GM18867 (cell line): ENCODE data around the gene ENGASE.

ENCODE experiments used
- ATAC-seq: cut with Tn5 transposase; IDR thresholded peaks from one replicate; pipeline ENCODE4 v1.9.1; 2021; ENCODE audit warnings: mild to moderate bottlenecking, moderate library complexity; ENCODE audit not compliant: unreplicated experiment

Gene ENGASE

DNA sequence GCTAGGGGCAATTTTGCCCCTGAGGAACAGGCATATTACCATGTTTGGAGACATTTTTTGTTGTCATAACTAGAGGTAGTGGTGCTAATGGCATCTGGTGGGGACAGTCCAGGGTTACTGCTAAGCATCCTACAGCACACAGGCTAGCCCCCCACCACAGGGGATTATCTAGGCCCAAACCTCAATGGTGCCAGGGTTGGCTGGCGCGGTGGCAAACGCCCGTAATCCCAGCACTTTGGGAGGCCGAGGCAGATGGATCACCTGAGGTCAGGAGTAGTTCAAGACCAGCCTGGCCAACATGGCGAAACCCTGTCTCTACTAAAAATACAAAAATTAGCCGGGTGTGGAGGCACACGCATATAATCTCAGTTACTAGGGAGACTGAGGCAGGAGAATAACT lies 35.5 kb upstream of the ENGASE start:
- no peak for ATAC-seq

DNA sequence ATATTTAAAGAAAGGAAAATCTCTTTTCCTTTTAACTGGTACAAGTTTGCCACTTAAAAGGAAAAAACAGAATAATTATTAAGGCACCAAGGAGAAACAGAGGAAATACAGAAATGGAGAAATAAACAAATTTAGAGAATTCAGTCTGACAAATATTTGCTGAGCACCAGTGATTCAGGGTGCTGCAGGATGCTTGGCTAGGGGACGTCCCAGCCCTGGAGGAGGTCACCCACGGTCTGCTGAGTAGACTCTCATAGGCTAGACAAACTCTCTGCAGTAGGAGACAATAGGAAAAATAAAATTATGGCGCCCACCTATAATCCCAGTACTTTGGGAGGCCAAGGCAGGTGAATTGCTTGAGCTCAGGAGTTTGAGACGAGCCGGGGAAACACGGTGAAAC lies 34.7 kb upstream of the ENGASE start:
- no peak for ATAC-seq

DNA sequence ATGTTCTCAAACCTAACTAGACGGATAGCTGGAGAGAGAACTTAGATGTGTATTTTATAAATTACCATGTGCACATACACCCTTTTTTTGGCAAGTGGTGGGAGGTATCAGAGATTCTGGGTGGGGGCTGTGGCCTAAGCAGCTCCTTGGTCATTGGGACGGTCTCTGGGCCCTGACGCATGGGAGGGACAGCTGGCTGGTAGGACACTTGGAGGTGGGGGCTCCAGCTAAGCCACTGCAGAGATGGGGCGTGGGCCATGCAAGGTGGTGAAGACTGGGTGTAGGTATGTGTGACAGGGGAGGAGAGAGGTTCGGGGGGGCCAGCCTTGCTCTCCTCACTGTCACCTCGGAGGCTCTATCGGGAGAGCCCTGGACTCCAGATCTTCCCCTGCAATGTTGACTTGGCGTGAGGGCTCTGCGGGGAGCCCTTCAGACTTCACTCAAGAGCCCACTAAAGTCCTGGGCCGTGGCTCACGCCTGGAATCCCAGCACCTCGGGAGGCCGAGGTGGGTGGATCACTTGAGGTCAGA lies 33.5 kb upstream of the ENGASE start:
- no peak for ATAC-seq

DNA sequence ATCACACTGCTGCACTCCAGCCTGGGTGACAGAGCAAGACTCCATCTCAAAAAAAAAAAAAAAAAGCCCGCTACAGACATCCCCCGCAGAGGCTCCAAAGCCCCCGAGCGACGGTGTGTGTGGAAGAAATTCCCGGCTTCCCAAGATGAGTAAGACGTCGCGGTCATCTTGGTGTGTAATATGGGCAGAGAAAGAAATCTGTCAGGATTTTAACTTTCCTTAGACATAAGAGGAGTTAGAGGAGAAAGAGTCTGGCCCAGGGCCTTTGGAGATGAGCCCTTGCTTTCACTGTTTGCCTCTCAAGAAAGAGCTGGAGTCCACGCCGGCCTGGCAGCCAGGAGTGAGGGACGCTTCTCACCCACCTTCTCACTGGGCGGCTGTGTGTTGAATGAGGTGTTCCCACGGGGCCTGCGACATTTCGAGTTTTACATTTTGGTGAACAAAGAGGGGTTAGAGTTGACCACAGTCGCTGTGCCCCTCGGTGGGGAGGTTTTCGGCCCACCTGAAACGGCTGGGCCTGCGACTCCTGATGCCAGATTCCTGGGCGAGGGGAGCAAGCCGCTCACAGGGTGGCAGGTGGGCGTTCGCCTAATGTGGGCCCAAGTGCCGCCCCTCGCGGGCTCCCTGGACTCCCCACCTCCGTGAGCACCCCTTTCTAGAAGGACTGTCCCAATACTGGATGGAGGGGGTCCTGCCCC lies 32.8 kb upstream of the ENGASE start:
- ATAC-seq: no peak

DNA sequence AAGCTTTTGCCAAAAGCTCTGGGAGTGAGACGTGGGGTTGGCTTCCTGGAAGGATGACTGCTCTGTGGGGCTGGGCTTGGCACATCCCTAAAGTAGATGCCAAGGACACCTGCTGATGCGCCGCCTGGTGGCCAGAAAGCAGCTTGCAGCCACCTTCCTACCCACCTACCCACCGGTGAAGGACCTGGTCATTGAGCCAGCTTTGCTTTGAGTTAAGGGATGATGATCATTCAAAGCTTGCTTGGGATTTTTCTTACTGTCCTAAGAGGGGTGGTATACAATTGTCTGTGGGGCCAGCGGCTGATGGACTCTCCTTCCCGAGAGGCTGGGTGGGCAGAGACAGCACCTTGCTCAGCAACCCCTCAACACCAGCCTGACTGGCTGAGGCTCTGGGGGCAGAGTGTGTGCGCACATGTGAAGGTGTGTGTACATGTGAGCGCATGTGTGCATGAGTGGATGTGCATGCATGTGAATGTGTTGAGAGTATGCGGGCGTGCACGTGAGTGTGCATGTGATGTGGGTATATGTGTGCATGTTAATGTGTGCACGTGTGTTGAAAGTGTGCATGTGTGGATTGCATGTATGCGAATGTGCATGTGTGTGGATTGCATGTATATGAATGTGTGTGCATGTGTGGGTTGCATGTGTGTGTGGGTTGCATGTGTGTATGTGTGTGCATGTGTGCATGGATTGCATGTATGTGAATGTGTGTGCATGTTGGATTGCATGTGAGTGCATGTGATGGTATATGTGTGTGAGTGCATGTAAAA lies 32.0 kb upstream of the ENGASE start:
- no peak for ATAC-seq

DNA sequence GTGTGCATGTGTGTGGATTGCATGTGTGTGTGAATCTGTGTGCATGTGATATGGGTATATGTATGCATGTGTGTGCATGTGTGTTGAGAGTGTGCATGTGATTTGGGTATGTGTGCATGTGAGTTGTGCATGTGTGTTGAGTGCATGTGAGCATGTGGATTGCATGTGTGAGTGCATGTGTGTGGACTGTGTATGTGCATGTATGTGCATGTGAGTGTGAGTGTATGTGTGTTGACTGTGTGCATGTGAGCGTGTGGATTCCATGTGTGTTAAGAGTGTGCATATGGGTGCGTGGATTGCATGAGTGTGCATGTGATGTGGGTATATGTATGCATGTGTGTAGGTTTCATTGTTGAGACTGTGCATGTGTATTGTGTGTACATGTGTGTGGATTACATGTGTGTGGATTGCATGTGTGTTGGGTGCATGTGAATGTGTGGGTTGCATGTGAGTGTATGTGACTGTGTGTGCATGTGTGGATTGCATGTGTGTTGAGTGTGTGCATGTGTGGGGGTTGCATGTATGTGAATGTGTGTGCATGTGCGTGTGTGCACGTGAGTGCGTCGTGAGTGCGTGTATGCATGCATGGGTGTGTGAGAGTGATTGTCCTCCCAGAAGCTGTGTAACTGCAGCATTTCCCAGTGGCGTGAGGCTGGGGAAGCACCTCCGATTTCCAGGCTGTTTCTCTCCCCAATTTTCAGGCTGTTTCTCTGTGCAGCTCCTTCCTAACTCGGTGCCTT lies 31.3 kb upstream of the ENGASE start:
- ATAC-seq: no peak

DNA sequence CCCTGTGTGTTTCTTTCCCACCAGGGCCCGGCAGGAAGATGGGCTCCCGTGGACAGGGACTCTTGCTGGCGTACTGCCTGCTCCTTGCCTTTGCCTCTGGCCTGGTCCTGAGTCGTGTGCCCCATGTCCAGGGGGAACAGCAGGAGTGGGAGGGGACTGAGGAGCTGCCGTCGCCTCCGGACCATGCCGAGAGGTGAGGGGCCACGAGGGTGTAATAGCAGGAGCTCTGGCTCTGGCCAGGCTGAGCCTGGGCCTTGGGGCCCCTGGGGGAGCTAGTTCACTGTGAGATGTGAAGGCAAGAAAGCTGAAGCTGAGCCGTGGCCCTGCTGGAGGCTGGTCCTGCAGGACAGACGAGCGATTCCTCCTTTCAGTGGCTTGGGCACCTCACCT lies 30.7 kb upstream of the ENGASE start:
- no peak for ATAC-seq

DNA sequence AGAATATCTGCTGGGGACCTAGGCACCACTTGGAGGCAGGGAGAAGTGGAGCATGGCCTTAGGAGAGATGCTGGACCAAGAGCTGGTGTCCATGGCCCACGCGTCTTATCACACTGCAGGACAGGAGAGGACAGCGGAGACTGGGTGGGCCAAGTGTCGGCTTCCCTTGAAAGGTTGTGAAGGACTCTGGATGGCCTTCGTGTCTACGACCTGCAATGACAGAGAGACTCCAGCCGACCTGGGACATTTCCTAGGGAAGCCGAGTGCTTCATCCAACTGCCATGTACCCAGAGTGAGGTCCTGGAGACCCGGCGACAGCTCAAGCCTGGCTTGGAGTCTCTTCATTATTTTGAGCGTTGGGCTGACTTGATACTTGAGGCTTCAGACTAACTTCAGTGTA lies 30.2 kb upstream of the ENGASE start:
- no peak for ATAC-seq

DNA sequence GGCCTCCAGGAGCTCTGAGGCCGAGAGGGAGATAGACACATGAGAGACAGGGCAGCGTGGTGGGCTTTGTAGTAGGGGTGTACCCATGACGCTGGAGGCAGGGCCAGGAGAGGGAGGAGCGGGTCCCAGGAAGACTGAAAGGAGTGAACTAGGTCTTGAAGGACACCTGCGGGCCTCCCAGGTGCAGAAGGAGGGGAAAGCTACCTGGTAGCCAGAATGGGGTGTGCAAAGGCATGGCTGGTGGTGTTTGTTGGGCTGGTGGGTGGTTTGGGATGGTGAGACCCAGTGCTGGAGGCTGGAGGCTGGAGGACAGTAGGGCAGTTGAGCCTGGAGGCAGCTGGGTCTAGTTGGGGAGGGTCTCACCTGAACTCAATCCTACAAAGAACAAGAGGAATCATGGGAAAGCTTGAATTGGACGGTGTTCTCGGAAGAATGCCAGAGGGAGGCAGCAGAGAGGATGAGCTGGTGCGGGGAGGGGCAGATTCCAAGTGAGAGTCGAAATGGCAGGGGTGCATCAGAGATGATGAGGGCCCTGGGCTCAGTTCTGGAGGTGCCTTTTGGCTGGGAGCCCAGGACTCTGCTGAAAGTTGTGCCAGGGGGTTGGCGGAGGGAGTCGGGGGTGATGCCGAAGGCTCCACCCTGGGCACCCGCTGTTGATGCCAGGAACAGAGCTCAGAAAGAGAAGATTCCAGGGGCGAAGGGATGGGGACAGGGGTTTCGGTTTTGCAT lies 29.5 kb upstream of the ENGASE start:
- no peak for ATAC-seq

DNA sequence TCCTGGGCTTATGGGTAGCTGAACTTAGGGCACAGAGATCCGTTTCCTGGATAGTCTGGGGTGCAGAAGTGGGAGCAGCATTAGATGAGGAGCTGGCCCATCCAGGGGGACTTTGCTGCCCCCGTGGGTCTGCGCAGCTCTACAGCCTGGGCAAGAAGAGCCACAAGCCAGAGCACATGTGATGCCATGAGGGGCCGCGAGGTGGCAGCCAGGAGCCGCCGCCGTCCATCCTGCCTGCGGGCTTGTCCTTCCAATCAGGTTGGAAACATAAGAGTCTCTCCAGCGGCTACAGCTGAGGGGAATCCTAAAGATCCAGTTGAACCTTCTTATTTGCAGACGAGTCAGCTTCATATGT lies 28.8 kb upstream of the ENGASE start:
- no peak for ATAC-seq

DNA sequence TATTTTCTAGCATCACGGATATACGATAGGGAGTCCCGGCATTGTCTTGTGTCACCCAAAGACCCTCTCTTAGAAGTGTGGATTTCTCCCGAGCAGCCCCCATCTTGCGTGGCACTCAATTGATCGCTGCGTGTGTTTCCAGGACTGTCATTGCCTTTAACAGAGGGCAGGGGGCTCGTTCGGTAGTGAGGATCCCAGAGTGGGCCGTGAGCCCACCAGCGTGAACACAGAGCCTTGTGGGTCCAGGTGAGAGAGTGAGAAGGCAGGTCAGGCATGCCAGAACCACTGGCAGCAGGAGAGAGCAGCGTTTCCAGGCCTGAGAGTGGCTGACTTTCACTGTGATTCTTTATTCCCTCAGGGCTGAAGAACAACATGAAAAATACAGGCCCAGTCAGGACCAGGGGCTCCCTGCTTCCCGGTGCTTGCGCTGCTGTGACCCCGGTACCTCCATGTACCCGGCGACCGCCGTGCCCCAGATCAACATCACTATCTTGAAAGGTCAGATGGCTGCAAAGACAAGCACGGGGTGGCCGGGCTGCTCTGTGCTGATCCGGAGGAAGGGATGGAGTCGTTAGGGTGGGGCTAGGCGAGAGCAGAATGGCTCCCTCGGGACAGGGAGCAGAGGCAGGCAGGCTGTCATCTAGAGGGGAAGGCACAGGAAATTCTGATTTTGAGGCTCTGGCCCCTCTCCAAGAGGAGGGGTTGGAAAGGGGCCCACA lies 28.3 kb upstream of the ENGASE start:
- no peak for ATAC-seq

DNA sequence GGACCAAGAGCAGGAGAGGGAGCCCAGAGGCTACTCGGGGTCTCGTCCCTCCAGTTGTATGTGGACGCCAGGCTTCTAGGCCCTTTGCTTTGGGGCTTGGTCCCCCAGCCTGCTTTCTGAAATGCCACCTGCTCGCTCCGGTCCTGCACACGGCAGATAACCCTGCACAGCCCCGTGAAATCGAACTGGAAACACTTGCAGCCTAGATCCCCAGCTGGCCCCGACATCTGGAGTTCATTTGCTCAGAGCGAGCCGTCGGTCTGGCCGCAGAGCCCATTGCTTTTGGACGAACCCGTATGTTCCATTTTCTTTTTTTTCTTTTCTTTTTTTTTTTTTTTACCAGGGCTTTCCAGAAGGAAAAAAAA lies 27.7 kb upstream of the ENGASE start:
- ATAC-seq: no peak

DNA sequence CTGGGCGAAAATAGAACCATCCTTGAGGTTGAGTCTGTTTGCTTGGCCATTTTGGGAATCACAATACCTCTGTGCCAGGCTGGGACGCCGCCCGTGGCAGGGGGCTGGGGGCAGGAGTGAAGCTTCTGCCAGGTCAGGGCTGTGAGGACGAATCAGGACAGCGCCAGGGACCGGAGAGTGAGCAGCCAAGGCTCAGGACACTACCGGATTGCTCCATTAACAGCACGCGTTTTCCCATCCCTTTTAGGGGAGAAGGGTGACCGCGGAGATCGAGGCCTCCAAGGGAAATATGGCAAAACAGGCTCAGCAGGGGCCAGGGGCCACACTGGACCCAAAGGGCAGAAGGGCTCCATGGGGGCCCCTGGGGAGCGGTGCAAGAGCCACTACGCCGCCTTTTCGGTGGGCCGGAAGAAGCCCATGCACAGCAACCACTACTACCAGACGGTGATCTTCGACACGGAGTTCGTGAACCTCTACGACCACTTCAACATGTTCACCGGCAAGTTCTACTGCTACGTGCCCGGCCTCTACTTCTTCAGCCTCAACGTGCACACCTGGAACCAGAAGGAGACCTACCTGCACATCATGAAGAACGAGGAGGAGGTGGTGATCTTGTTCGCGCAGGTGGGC lies 27.2 kb upstream of the ENGASE start:
- no peak for ATAC-seq

DNA sequence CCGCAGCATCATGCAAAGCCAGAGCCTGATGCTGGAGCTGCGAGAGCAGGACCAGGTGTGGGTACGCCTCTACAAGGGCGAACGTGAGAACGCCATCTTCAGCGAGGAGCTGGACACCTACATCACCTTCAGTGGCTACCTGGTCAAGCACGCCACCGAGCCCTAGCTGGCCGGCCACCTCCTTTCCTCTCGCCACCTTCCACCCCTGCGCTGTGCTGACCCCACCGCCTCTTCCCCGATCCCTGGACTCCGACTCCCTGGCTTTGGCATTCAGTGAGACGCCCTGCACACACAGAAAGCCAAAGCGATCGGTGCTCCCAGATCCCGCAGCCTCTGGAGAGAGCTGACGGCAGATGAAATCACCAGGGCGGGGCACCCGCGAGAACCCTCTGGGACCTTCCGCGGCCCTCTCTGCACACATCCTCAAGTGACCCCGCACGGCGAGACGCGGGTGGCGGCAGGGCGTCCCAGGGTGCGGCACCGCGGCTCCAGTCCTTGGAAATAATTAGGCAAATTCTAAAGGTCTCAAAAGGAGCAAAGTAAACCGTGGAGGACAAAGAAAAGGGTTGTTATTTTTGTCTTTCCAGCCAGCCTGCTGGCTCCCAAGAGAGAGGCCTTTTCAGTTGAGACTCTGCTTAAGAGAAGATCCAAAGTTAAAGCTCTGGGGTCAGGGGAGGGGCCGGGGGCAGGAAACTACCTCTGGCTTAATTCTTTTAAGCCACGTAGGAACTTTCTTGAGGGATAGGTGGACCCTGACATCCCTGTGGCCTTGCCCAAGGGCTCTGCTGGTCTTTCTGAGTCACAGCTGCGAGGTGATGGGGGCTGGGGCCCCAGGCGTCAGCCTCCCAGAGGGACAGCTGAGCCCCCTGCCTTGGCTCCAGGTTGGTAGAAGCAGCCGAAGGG lies 26.4 kb upstream of the ENGASE start:
- no peak for ATAC-seq

DNA sequence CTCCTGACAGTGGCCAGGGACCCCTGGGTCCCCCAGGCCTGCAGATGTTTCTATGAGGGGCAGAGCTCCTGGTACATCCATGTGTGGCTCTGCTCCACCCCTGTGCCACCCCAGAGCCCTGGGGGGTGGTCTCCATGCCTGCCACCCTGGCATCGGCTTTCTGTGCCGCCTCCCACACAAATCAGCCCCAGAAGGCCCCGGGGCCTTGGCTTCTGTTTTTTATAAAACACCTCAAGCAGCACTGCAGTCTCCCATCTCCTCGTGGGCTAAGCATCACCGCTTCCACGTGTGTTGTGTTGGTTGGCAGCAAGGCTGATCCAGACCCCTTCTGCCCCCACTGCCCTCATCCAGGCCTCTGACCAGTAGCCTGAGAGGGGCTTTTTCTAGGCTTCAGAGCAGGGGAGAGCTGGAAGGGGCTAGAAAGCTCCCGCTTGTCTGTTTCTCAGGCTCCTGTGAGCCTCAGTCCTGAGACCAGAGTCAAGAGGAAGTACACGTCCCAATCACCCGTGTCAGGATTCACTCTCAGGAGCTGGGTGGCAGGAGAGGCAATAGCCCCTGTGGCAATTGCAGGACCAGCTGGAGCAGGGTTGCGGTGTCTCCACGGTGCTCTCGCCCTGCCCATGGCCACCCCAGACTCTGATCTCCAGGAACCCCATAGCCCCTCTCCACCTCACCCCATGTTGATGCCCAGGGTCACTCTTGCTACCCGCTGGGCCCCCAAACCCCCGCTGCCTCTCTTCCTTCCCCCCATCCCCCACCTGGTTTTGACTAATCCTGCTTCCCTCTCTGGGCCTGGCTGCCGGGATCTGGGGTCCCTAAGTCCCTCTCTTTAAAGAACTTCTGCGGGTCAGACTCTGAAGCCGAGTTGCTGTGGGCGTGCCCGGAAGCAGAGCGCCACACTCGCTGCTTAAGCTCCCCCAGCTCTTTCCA lies 25.5 kb upstream of the ENGASE start:
- ATAC-seq: no peak

DNA sequence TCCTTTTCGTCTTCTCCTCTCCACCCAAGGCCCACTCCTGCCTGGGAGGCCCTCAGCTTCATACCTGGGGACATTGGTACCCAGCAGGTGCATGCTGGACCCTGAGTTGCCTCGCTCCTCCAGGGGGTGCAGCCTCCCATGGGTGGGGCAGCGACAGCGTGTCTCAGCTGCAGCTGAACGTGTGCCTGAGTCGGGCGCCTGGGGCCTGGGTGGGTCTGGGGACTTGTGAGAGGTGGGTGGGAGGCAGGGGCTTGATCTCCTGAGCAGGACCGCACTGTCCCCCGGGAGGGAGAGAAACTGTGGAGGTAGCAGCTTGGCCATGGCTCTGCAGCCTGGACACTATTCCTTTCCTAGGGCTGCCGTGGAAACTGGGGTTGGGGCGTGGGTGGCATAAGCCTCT lies 24.8 kb upstream of the ENGASE start:
- ATAC-seq: no peak

DNA sequence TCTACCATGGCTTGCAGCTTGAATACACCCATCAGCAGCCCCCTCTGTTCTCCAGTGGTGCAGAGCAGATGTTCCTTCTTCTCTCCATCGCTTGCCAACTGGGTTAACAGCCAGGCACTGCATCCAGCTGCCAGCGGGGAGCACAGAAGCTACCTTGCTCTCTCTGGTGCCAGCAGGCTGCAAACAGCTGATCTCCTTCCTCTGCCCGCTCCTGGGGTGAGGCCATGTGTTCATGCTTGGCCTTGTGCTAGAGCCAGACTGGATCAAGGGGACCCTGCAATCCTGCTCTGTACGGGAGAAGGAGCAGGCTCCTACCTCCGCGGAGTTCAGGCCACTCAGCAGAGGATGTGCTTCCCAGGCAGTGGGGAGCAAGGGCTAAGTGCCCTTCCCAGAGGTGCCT lies 24.1 kb upstream of the ENGASE start:
- ATAC-seq: no peak

DNA sequence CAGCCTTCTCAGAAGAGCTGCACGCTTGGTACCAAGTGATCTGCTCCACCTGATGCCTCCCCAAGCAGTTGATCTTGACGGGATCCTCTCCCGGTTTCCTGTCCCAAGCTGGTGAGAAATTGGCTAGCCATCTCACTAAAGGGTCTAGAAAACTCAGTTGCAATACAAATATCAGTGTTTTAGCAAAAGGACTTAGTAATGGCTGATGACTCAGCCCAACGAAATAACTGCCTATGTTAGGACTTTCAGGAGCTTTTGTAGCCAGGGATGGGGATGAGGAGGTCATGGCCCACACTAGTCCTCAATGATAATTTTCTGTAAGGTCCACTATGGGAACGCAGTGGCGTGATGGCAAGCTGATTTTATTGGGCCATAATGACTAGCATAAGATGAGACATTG lies 23.3 kb upstream of the ENGASE start:
- ATAC-seq: no peak
